Activated naive CD8-positive, alpha-beta T cell treated with anti-CD3 and anti-CD28 coated beads for 36 hours (primary cell): ENCODE measurements around the gene STRBP. TPM values are rescaled to one million over a fixed set of nuclear protein-coding genes. Genes with fewer than 3 reads are reported as not detected.
"Not testable (repeated sequence)": the region's sequence is repeated elsewhere in the genome, so short reads cannot be mapped to it uniquely, and the experiment has no call there.

Source experiments
- DNase-seq: peaks from one replicate; pipeline ENCODE4 v3.0.0; 2021
- H3K27ac Mint-ChIP-seq: one replicate; pipeline ENCODE4 v1.8.0; 2022; ENCODE audit warnings: mild to moderate bottlenecking, moderate library complexity, mixed read lengths
- H3K27me3 Mint-ChIP-seq: one replicate; pipeline ENCODE4 v1.8.0; 2022; ENCODE audit warnings: mild to moderate bottlenecking, mixed read lengths
- H3K36me3 Mint-ChIP-seq: one replicate; pipeline ENCODE4 v1.8.0; 2021; ENCODE audit warnings: mild to moderate bottlenecking, mixed read lengths
- H3K4me1 Mint-ChIP-seq: one replicate; pipeline ENCODE4 v1.8.0; 2021; ENCODE audit warnings: mixed read lengths
- H3K4me3 Mint-ChIP-seq: one replicate; pipeline ENCODE4 v1.8.0; 2022; ENCODE audit warnings: mild to moderate bottlenecking, moderate library complexity, mixed read lengths
- H3K9me3 Mint-ChIP-seq: one replicate; pipeline ENCODE4 v1.8.0; 2022; ENCODE audit warnings: mixed read lengths
- total RNA-seq, 2 experiments: library from RNA; stranded (reverse); gene quantifications; one replicate each; pipeline ENCODE4 v1.2.3, GENCODE V29; 2021

Gene STRBP
- total RNA-seq, result 10 to 100 TPM; 43.5 to 46.2 TPM

GRCh38 chr9:123268465-123269259, at the start of gene STRBP:
STRBP (minus strand) TSS chr9:123268586; CDS start chr9:123184134, 84,452 bp downstream.
- Mint-ChIP-seq H3K27ac (peak within 1 kb of the TSS; percentile 10), H3K4me1 (peaks cover 36% of the 10 kb centered on the region), H3K36me3 (peaks cover 3% of the 10 kb centered on the region), H3K4me3 (peak within 1 kb of the TSS; percentile 86), H3K9me3 (no peaks in the 10 kb centered on the region), H3K27me3 (no peaks in the 10 kb centered on the region)
- peak; percentile 97 for DNase-seq

- Mint-ChIP-seq H3K27me3 (no peaks in the 10 kb centered on the region), H3K36me3 (no peaks in the 10 kb centered on the region), H3K4me3 (no peak overlapping the region), H3K4me1 (peaks cover 12% of the 10 kb centered on the region), H3K27ac (no peak overlapping the region), H3K9me3 (no peaks in the 10 kb centered on the region)
- DNase-seq, result no peak
Measured at GRCh38 chr9:123316053-123316718, 47.8 kb upstream of the STRBP start.

- no peaks in the 10 kb centered on the region for H3K27me3 Mint-ChIP-seq
- H3K27ac Mint-ChIP-seq, result no peak overlapping the region
- H3K9me3 Mint-ChIP-seq, result no peaks in the 10 kb centered on the region
Measured at GRCh38 chr9:123315635-123316034, 47.2 kb upstream of the STRBP start.

GRCh38 chr9:123314617-123315016, 46.2 kb upstream of the STRBP start:
- Mint-ChIP-seq H3K27ac (no peak overlapping the region), H3K4me3 (no peak overlapping the region), H3K27me3 (no peaks in the 10 kb centered on the region), H3K36me3 (no peaks in the 10 kb centered on the region), H3K9me3 (no peaks in the 10 kb centered on the region), H3K4me1 (peaks cover 8% of the 10 kb centered on the region)
- no peak for DNase-seq

More at GRCh38 chr9:123315635-123316034, 47.2 kb upstream of the STRBP start:
- H3K4me3 Mint-ChIP-seq, result no peak overlapping the region
- DNase-seq, result no peak
- H3K4me1 Mint-ChIP-seq, result peaks cover 11% of the 10 kb centered on the region
- H3K36me3 Mint-ChIP-seq, result no peaks in the 10 kb centered on the region

GRCh38 chr9:123312306-123312877, 44.0 kb upstream of the STRBP start:
- Mint-ChIP-seq H3K4me1 (peaks cover 4% of the 10 kb centered on the region), H3K27ac (peak overlapping the region; percentile 59), H3K27me3 (no peaks in the 10 kb centered on the region)

GRCh38 chr9:123311250-123311752, 42.9 kb upstream of the STRBP start:
- H3K9me3 Mint-ChIP-seq, result no peaks in the 10 kb centered on the region
- no peak for DNase-seq
- no peak overlapping the region for H3K4me3 Mint-ChIP-seq
- peaks cover 2% of the 10 kb centered on the region for H3K4me1 Mint-ChIP-seq
- H3K27me3 Mint-ChIP-seq, result no peaks in the 10 kb centered on the region
- H3K36me3 Mint-ChIP-seq, result no peaks in the 10 kb centered on the region
- H3K27ac Mint-ChIP-seq, result no peak overlapping the region

More at GRCh38 chr9:123312306-123312877, 44.0 kb upstream of the STRBP start:
- DNase-seq, result no peak
- Mint-ChIP-seq H3K9me3 (no peaks in the 10 kb centered on the region), H3K36me3 (no peaks in the 10 kb centered on the region), H3K4me3 (no peak overlapping the region)

GRCh38 chr9:123310551-123311249, 42.3 kb upstream of the STRBP start:
- Mint-ChIP-seq H3K4me3 (no peak overlapping the region), H3K27ac (no peak overlapping the region), H3K36me3 (no peaks in the 10 kb centered on the region), H3K27me3 (no peaks in the 10 kb centered on the region), H3K9me3 (no peaks in the 10 kb centered on the region), H3K4me1 (peaks cover 2% of the 10 kb centered on the region)
- no peak for DNase-seq

GRCh38 chr9:123309611-123310010, 41.2 kb upstream of the STRBP start:
- H3K9me3 Mint-ChIP-seq, result no peaks in the 10 kb centered on the region
- peaks cover 11% of the 10 kb centered on the region for H3K4me1 Mint-ChIP-seq
- DNase-seq, result no peak
- H3K36me3 Mint-ChIP-seq, result no peaks in the 10 kb centered on the region
- H3K4me3 Mint-ChIP-seq, result no peak overlapping the region
- H3K27me3 Mint-ChIP-seq, result no peaks in the 10 kb centered on the region
- H3K27ac Mint-ChIP-seq, result no peak overlapping the region

- Mint-ChIP-seq H3K9me3 (no peaks in the 10 kb centered on the region), H3K27me3 (no peaks in the 10 kb centered on the region), H3K4me1 (peaks cover 31% of the 10 kb centered on the region), H3K36me3 (no peaks in the 10 kb centered on the region), H3K4me3 (no peak overlapping the region), H3K27ac (no peak overlapping the region)
- DNase-seq, result no peak
Measured at GRCh38 chr9:123305879-123306278, 37.5 kb upstream of the STRBP start.

GRCh38 chr9:123304340-123304691, 35.9 kb upstream of the STRBP start:
- H3K27me3 Mint-ChIP-seq, result no peaks in the 10 kb centered on the region
- no peak for DNase-seq
- no peak overlapping the region for H3K27ac Mint-ChIP-seq
- H3K4me1 Mint-ChIP-seq, result peaks cover 31% of the 10 kb centered on the region
- no peaks in the 10 kb centered on the region for H3K9me3 Mint-ChIP-seq
- no peaks in the 10 kb centered on the region for H3K36me3 Mint-ChIP-seq
- no peak overlapping the region for H3K4me3 Mint-ChIP-seq

GRCh38 chr9:123302348-123303214, 34.2 kb upstream of the STRBP start:
- H3K4me1 Mint-ChIP-seq, result peaks cover 31% of the 10 kb centered on the region
- H3K27ac Mint-ChIP-seq, result peak overlapping the region; percentile 1
- no peak overlapping the region for H3K4me3 Mint-ChIP-seq
- H3K36me3 Mint-ChIP-seq, result no peaks in the 10 kb centered on the region
- no peak for DNase-seq
- H3K27me3 Mint-ChIP-seq, result no peaks in the 10 kb centered on the region
- no peaks in the 10 kb centered on the region for H3K9me3 Mint-ChIP-seq

- H3K4me1 Mint-ChIP-seq, result peaks cover 31% of the 10 kb centered on the region
- not testable (repeated sequence) for H3K27me3 Mint-ChIP-seq, H3K27ac Mint-ChIP-seq, DNase-seq, H3K36me3 Mint-ChIP-seq, H3K4me3 Mint-ChIP-seq, H3K9me3 Mint-ChIP-seq
Measured at GRCh38 chr9:123301936-123302335, 33.5 kb upstream of the STRBP start.

- Mint-ChIP-seq H3K27ac (no peak overlapping the region), H3K27me3 (no peaks in the 10 kb centered on the region), H3K4me3 (no peak overlapping the region), H3K4me1 (peaks cover 33% of the 10 kb centered on the region), H3K9me3 (no peaks in the 10 kb centered on the region), H3K36me3 (no peaks in the 10 kb centered on the region)
- no peak for DNase-seq
Measured at GRCh38 chr9:123300554-123300953, 32.2 kb upstream of the STRBP start.

GRCh38 chr9:123299558-123300126, 31.3 kb upstream of the STRBP start:
- H3K36me3 Mint-ChIP-seq, result no peaks in the 10 kb centered on the region
- DNase-seq, result no peak
- H3K4me1 Mint-ChIP-seq, result peaks cover 25% of the 10 kb centered on the region
- no peaks in the 10 kb centered on the region for H3K27me3 Mint-ChIP-seq
- H3K27ac Mint-ChIP-seq, result no peak overlapping the region
- H3K4me3 Mint-ChIP-seq, result no peak overlapping the region
- H3K9me3 Mint-ChIP-seq, result no peaks in the 10 kb centered on the region
